Esophagus mucosa (tissue), 1 donor: ENCODE data around the gene TBX10. TPM values are rescaled to one million over a fixed set of nuclear protein-coding genes. Genes with fewer than 3 reads are reported as not detected.
"Not testable (repeated sequence)": the region's sequence is repeated elsewhere in the genome, so short reads cannot be mapped to it uniquely, and the experiment has no call there.

Experiments
- ATAC-seq: fragments of 200-7000 bp; cut with Tn5 transposase; one replicate; pipeline ENCODE4 v1.9.1; 2020
- total RNA-seq: library from RNA; stranded (reverse); gene quantifications from one replicate; pipeline ENCODE4 v1.2.4, GENCODE V29; 2023
- donor health status: DM: yes; HTN: yes; CAD: no.

TBX10 gene
- total RNA-seq, 1 donor from 2014 or later = not detected

DNA sequence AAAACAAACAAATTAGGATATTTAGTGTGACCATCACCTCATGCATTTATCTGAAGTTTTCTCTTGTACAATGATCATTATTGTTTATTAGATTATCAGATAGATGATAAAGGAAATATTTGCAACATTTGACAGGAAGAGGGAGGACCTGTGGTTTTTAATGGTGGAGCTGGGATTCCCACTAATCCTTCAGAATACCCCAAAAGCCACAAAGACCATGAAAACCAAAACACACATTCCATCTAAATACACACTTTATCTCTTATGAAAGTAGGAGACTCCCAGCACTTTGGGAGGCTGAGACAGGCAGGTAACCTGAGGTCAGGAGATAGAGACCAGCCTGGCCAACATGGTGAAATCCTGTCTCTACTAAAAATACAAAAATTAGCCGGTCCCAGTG, 40.4 kb downstream of the TBX10 start:
- ATAC-seq = no peak

- ATAC-seq = not testable (repeated sequence)
Observed at GRCh38 chr11:67597963-67598362, 41.6 kb downstream of the TBX10 start.

GRCh38 chr11:67597458-67597857, 42.1 kb downstream of the TBX10 start:
- ATAC-seq = not testable (repeated sequence)

- ATAC-seq = no peak
Observed at GRCh38 chr11:67596753-67597300, 42.7 kb downstream of the TBX10 start.

- no peak for ATAC-seq
Observed at GRCh38 chr11:67594480-67594879, 45.1 kb downstream of the TBX10 start.

DNA sequence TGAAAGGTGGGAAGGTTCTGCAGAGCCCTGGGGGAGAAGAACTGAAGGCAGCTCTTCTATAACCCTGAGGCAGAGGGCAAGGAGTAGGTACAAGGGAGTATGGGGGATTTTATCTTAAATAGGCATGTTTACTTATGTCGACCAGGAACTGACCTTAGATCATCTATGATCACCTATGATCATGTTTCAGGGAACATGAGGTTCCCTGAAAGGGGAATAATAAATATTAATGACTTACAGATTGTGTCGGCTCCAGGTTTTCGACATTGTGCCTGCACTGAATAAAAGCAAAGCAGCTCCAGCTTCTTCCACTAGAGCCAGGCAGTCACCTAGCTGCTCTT, 46.0 kb downstream of the TBX10 start:
- peak; percentile 17 for ATAC-seq

GRCh38 chr11:67592880-67593564, 46.5 kb downstream of the TBX10 start:
- peak; percentile 72 for ATAC-seq

GRCh38 chr11:67588899-67589415, 50.6 kb downstream of the TBX10 start:
- not testable (repeated sequence) for ATAC-seq

DNA sequence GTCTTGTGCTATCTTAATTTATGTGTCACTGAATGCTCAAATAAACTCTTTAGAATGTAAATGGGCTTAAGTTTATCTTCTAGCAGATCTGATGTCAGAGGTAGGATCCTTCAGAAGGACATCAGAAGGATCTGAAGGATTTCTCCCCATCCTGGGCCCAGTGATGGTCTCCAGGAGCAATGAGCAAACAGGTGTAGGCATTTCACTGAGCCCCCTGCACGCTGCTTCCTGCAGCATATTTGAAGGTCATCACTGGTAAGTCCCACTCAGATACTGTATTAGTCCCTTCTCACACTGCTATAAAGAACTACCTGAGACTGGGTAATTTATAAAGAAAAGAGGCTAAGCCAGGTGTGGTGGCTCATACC, 51.4 kb downstream of the TBX10 start:
- ATAC-seq = no peak

GRCh38 chr11:67586568-67587250, 52.9 kb downstream of the TBX10 start:
- ATAC-seq = no peak

- ATAC-seq = no peak
Observed at GRCh38 chr11:67585911-67586310, 53.7 kb downstream of the TBX10 start.

- peak; percentile 23 for ATAC-seq
Observed at GRCh38 chr11:67584881-67585873, 54.4 kb downstream of the TBX10 start.

DNA sequence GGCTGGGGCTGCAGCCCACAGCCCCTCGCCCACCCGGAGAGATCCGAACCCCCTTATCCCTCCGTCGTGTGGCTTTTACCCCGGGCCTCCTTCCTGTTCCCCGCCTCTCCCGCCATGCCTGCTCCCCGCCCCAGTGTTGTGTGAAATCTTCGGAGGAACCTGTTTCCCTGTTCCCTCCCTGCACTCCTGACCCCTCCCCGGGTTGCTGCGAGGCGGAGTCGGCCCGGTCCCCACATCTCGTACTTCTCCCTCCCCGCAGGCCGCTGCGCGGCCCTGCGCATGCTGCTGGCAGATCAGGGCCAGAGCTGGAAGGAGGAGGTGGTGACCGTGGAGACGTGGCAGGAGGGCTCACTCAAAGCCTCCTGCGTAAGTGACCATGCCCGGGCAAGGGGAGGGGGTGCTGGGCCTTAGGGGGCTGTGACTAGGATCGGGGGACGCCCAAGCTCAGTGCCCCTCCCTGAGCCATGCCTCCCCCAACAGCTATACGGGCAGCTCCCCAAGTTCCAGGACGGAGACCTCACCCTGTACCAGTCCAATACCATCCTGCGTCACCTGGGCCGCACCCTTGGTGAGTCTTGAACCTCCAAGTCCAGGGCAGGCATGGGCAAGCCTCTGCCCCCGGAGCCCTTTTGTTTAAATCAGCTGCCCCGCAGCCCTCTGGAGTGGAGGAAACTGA, 55.2 kb downstream of the TBX10 start:
- peak; percentile 84 for ATAC-seq

- peak; percentile 77 for ATAC-seq
Observed at GRCh38 chr11:67583247-67584204, 56.0 kb downstream of the TBX10 start, which contains the start of gene GSTP1. Gene GSTP1 (plus strand): TSS chr11:67583812. CDS start chr11:67583844, 32 bp downstream.

DNA sequence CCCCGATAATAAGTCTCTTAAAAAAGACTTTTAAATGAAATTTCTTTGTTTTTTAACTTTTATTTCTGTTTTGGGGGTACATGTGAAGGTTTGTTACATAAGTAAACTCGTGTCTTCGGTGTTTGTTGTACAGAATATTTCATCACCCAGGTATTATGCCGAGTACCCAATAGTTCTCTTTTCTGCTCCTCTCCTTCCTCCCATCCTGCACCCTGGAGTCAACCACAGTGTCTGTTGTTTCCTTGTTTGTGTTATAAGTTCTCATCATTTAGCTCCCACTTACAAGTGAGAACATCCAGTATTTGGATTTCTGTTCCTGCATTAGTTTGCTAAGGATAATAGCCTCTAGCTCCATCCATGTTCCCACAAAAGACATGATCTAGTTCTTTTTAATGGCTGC, 57.6 kb downstream of the TBX10 start:
- ATAC-seq = no peak

- ATAC-seq = no peak
Observed at GRCh38 chr11:67581469-67581868, 58.1 kb downstream of the TBX10 start.
